ENCODE results near the gene RRP8. TPM values are rescaled to one million over a fixed set of nuclear protein-coding genes. Genes with fewer than 3 reads are reported as not detected.

RRP8 gene
- total RNA-seq, 6 donors from 2014 or later, result 13.4 to 25.2 (median 22.1) TPM

GRCh38 chr11:6627762-6628241 lies 24.4 kb upstream of the RRP8 start:
- no peaks in the 10 kb centered on the region for H3K27me3 ChIP-seq
- peaks cover 0 to 6% (median 0%) of the 10 kb centered on the region in 4 donors for H3K4me1 ChIP-seq
- H3K4me3 ChIP-seq, result no peak overlapping the region

DNA sequence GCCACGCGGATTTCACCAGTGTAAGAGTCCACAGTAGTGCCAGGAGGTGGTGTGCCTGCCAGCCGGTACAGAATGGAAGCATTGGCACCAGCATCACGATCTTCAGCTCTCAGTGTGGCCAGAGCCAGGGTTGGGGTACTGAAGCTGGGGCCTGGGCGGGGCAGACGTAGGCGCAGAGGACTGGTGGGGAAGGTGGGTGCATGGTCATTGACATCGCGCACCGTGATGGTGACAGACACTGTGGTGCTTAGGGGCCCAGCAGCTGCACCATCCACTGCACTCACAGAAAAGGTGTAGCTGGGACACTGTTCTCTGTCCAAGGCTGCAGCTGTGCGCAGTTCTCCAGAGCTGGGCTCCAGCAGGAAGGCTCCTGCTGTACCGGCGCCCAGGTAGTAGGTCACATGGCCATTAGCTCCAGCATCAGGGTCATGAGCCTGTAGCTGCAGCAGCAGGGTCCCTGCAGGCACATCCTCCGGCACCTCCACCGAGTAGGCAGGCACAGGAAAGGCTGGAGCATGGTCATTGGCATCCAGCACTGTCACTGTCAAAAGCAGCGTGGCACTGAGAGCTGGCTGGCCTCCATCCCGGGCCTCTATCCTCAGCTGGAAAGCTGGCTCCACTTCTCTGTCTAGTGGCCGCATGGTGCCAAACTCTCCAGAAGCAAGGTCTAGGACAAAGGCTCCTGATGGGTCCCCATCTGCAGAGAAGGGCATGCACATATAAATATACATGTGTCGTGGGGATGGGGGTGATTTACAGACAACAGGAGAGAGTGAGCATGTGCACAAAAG lies 23.8 kb upstream of the RRP8 start:
- H3K4me1 ChIP-seq, result peaks cover 0 to 6% (median 0%) of the 10 kb centered on the region in 4 donors
- ATAC-seq (ENCODE audit: low FRiP score in 2 of 2), result no peak
- H3K27ac ChIP-seq, result no peak overlapping the region
- peak in 1 of 2 donors; percentile 43 for DNase-seq
- peaks cover 0 to 81% (median 34%) of the 10 kb centered on the region in 4 donors for H3K36me3 ChIP-seq
- TF ChIP-seq POLR2A (IDR thresholded peaks at IDR 0.05), result no peak
- no peak for TF ChIP-seq EP300 (IDR thresholded peaks at IDR 0.05)
- no peak for TF ChIP-seq POLR2AphosphoS5 (IDR thresholded peaks at IDR 0.05)
- TF ChIP-seq CTCF (IDR thresholded peaks at IDR 0.05), result no peak
- 78 to 89% methylated on average over 8 to 19 of the region's 19 CpGs for whole genome bisulfite sequencing, 2 donors
- H3K9me3 ChIP-seq, result no peaks in the 10 kb centered on the region
- H3K4me3 ChIP-seq, result no peak overlapping the region
- no peaks in the 10 kb centered on the region for H3K27me3 ChIP-seq

More at GRCh38 chr11:6627762-6628241, 24.4 kb upstream of the RRP8 start:
- Histone ChIP-seq H3K9me3 (no peaks in the 10 kb centered on the region), H3K36me3 (peaks cover 0 to 87% (median 35%) of the 10 kb centered on the region in 4 donors), H3K27ac (no peak overlapping the region)
- no peak for DNase-seq
- TF ChIP-seq CTCF (IDR thresholded peaks at IDR 0.05) (no peak), EP300 (IDR thresholded peaks at IDR 0.05) (no peak), POLR2A (IDR thresholded peaks at IDR 0.05) (no peak)
- 54 to 68% methylated on average over 2 of the region's 2 CpGs for WGBS, 2 donors
- no peak for ATAC-seq (ENCODE audit: low FRiP score in 2 of 2)

- 89 to 96% methylated on average over 10 to 17 of the region's 17 CpGs for WGBS, 2 donors
- no peak overlapping the region for H3K27ac ChIP-seq
- no peaks in the 10 kb centered on the region for H3K27me3 ChIP-seq
- H3K4me3 ChIP-seq, result no peak overlapping the region
- no peak for TF ChIP-seq POLR2A (IDR thresholded peaks at IDR 0.05)
- no peak for TF ChIP-seq CTCF (IDR thresholded peaks at IDR 0.05)
- no peak for TF ChIP-seq EP300 (IDR thresholded peaks at IDR 0.05)
- no peak for TF ChIP-seq POLR2AphosphoS5 (IDR thresholded peaks at IDR 0.05)
- H3K36me3 ChIP-seq, result peaks cover 0 to 68% (median 29%) of the 10 kb centered on the region in 4 donors
- no peaks in the 10 kb centered on the region for H3K9me3 ChIP-seq
- peaks cover 0 to 6% (median 0%) of the 10 kb centered on the region in 4 donors for H3K4me1 ChIP-seq
- peak in 1 of 2 donors; percentile 41 for DNase-seq
- ATAC-seq (ENCODE audit: low FRiP score in 2 of 2), result no peak
Observed at GRCh38 chr11:6625832-6626420, 22.5 kb upstream of the RRP8 start.

- no peaks in the 10 kb centered on the region for H3K9me3 ChIP-seq
- WGBS, 2 donors, result 96 to 100% methylated on average over 7 to 12 of the region's 12 CpGs
- no peak overlapping the region for H3K27ac ChIP-seq
- H3K4me3 ChIP-seq, result no peak overlapping the region
- H3K36me3 ChIP-seq, result peaks cover 0 to 62% (median 26%) of the 10 kb centered on the region in 4 donors
- DNase-seq (peak in 1 of 2 donors; percentile 16), ATAC-seq (ENCODE audit: low FRiP score in 2 of 2) (no peak)
- H3K27me3 ChIP-seq, result no peaks in the 10 kb centered on the region
- H3K4me1 ChIP-seq, result peaks cover 0 to 3% (median under 1%) of the 10 kb centered on the region in 4 donors
- TF ChIP-seq CTCF (IDR thresholded peaks at IDR 0.05), result no peak
- TF ChIP-seq POLR2A (IDR thresholded peaks at IDR 0.05), result no peak
- TF ChIP-seq EP300 (IDR thresholded peaks at IDR 0.05), result no peak
- no peak for TF ChIP-seq POLR2AphosphoS5 (IDR thresholded peaks at IDR 0.05)
Observed at GRCh38 chr11:6625156-6625831, 21.9 kb upstream of the RRP8 start.

Data from upper lobe of left lung (tissue), 6 donors.